HEK293 (cell line): ENCODE measurements around the gene SUGP2.

Source experiments
- CTCF ChIA-PET: fragments of 350-600 bp; formaldehyde crosslinking; extraction: SDS; loops from one replicate; lab custom pipeline; 2021; ENCODE audit warnings: antibody characterized with exemption; lab: Yijun Ruan, JAX
- POLR2A ChIA-PET: fragments of 300-600 bp; formaldehyde crosslinking; extraction: SDS; loops from one replicate; lab custom pipeline; 2020; ENCODE audit warnings: antibody characterized with exemption, inconsistent platforms; lab: Yijun Ruan, JAX
- H3K27ac ChIP-seq: fragments of 200-500 bp; sonication (Bioruptor generic); 2 replicates; pipeline ENCODE4 v1.5.1; 2014; ENCODE audit warnings: low read depth, low read length, control low read depth, inconsistent platforms; ENCODE audit errors: extremely low read depth
- H3K36me3 ChIP-seq, 2 experiments: fragments of 200-500 bp in 1 of 2; sonication (Bioruptor generic) in 1 of 2; 1 replicate in 1 of 2; 2 replicates in 1 of 2; pipeline ENCODE4 v1.5.1; 2014 to 2017; ENCODE audit warnings: inconsistent platforms in 2 of 2, low read length in 2 of 2; ENCODE audit not compliant: control insufficient read depth in 2 of 2, insufficient read depth in 1 of 2
- H3K4me1 ChIP-seq: fragments of 200-500 bp; sonication (Bioruptor generic); 2 replicates; pipeline ENCODE4 v1.5.1; 2014; ENCODE audit warnings: mild to moderate bottlenecking, low read length, inconsistent platforms; ENCODE audit not compliant: control insufficient read depth, insufficient read depth
- H3K4me3 ChIP-seq: 2 replicates; pipeline ENCODE4 v1.5.1; 2011; ENCODE audit warnings: low read depth, mild to moderate bottlenecking, control low read depth, low read length, moderate library complexity
- H3K9me3 ChIP-seq: fragments of 200-500 bp; sonication (Bioruptor generic); 2 replicates; pipeline ENCODE4 v1.5.1; 2014; ENCODE audit warnings: low read depth, low read length, inconsistent platforms; ENCODE audit not compliant: control insufficient read depth, insufficient read depth
- EGR2 ChIP-seq: fragments of 450-650 bp; formaldehyde crosslinking; IDR thresholded peaks from 2 replicates; pipeline ENCODE4 v1.5.1; 2016; ENCODE audit warnings: low read depth, missing biosample characterization, missing genetic modification characterization
- GLIS1 ChIP-seq: fragments of 450-650 bp; formaldehyde crosslinking; IDR thresholded peaks from 2 replicates; pipeline ENCODE4 v1.5.1; 2016; ENCODE audit warnings: missing biosample characterization, missing genetic modification characterization
- OSR2 ChIP-seq: fragments of 450-650 bp; formaldehyde crosslinking; IDR thresholded peaks from 2 replicates; pipeline ENCODE4 v1.5.1; 2016; ENCODE audit warnings: missing biosample characterization, missing genetic modification characterization
- PRDM10 ChIP-seq: fragments of 450-650 bp; formaldehyde crosslinking; IDR thresholded peaks from 2 replicates; pipeline ENCODE4 v1.5.1; 2016; ENCODE audit warnings: missing biosample characterization, missing genetic modification characterization
- PRDM6 ChIP-seq: fragments of 450-650 bp; formaldehyde crosslinking; IDR thresholded peaks from 2 replicates; pipeline ENCODE4 v1.5.1; 2017; ENCODE audit warnings: missing biosample characterization, missing genetic modification characterization
- TCF7L2 ChIP-seq: IDR thresholded peaks from 2 replicates; pipeline ENCODE4 v1.6.1; 2011; ENCODE audit warnings: low read depth, mild to moderate bottlenecking, inconsistent platforms, low read length, moderate library complexity, borderline replicate concordance
- ZFHX2 ChIP-seq: fragments of 450-650 bp; formaldehyde crosslinking; conservative IDR thresholded peaks from 2 replicates; pipeline ENCODE4 v1.5.1; 2016; ENCODE audit warnings: missing biosample characterization, missing genetic modification characterization
- ZIC2 ChIP-seq: fragments of 450-650 bp; formaldehyde crosslinking; IDR thresholded peaks from 2 replicates; pipeline ENCODE4 v1.5.1; 2016; ENCODE audit warnings: missing biosample characterization, missing genetic modification characterization
- ZNF155 ChIP-seq: fragments of 450-650 bp; formaldehyde crosslinking; IDR thresholded peaks from 2 replicates; pipeline ENCODE4 v1.5.1; 2016; ENCODE audit warnings: missing biosample characterization, missing genetic modification characterization
- ZNF530 ChIP-seq: fragments of 450-650 bp; formaldehyde crosslinking; IDR thresholded peaks from 2 replicates; pipeline ENCODE4 v1.5.1; 2016; ENCODE audit warnings: low read depth, missing biosample characterization, missing genetic modification characterization
- ZNF658 ChIP-seq: fragments of 450-650 bp; formaldehyde crosslinking; IDR thresholded peaks from 2 replicates; pipeline ENCODE4; 2016; ENCODE audit warnings: missing biosample characterization, missing genetic modification characterization

Gene SUGP2

GRCh38 chr19:18999896-19000620 lies 33.3 kb downstream of the SUGP2 start:
- H3K9me3 ChIP-seq, result no peaks in the 10 kb centered on the region
- H3K4me3 ChIP-seq, result no peak overlapping the region
- H3K27ac ChIP-seq, result no peak overlapping the region
- TF ChIP-seq ZNF155 (tag by site-specific recombination) (no peak), ZFHX2 (tag by site-specific recombination) (0 out of 2 replicates have a peak, but pooled peaks have one; percentile 9), TCF7L2 (no peak), PRDM10 (0 out of 2 replicates have a peak, but pooled peaks have one; percentile 12)
- no peaks in the 10 kb centered on the region for H3K4me1 ChIP-seq
- ChIA-PET CTCF (interaction anchor here (0.6 to 2.6 kb wide), 4 partner anchors 14 to 724 kb away, joined by 3 to 11 read pairs (median 4); no protein-coding TSS in a partner anchor), POLR2A (no interaction called here)
- H3K36me3 ChIP-seq, result peaks cover 49 to 87% of the 10 kb centered on the region in 2 experiments

- peaks cover 49 to 87% of the 10 kb centered on the region in 2 experiments for H3K36me3 ChIP-seq
- TF ChIP-seq ZIC2 (tag by site-specific recombination), result peak; percentile 29; the same call in 1 of the 2 replicates
- no peak for TF ChIP-seq ZNF658 (tag by site-specific recombination)
- TF ChIP-seq ZFHX2 (tag by site-specific recombination), result peak; percentile 81
- TF ChIP-seq GLIS1, result peak; percentile 40
- peak; percentile 76 for TF ChIP-seq EGR2 (tag by site-specific recombination)
- POLR2A ChIA-PET, result no interaction called here
- no peaks in the 10 kb centered on the region for H3K9me3 ChIP-seq
- H3K4me1 ChIP-seq, result no peaks in the 10 kb centered on the region
- H3K27ac ChIP-seq, result no peak overlapping the region
- CTCF ChIA-PET, result interaction anchor here (0.5 to 2.6 kb wide), 3 partner anchors 13 to 723 kb away, joined by 3 to 11 read pairs (median 3); no protein-coding TSS in a partner anchor
- H3K4me3 ChIP-seq, result no peak overlapping the region
Observed at GRCh38 chr19:18999016-18999758, 34.1 kb downstream of the SUGP2 start.

- TF ChIP-seq OSR2 (tag by site-specific recombination), result no peak
- no peak for TF ChIP-seq ZNF530 (tag by site-specific recombination)
- TF ChIP-seq PRDM6, result no peak
- ChIA-PET CTCF (no interaction called here), POLR2A (no interaction called here)
- Histone ChIP-seq H3K4me3 (no peak overlapping the region), H3K27ac (no peak overlapping the region), H3K36me3 (peaks cover 54 to 87% of the 10 kb centered on the region in 2 experiments), H3K4me1 (no peaks in the 10 kb centered on the region), H3K9me3 (no peaks in the 10 kb centered on the region)
Observed at GRCh38 chr19:18998276-18998675, 35.0 kb downstream of the SUGP2 start.
